GM12878 (cell line): ENCODE measurements around the gene ANKRD11. TPM values are rescaled to one million over a fixed set of nuclear protein-coding genes. Genes with fewer than 3 reads are reported as not detected.

ENCODE experiments used
- ATAC-seq: fragments of 200-7000 bp; cut with Tn5 transposase; 3 replicates; pipeline ENCODE4 v1.9.1; 2020; ENCODE audit warnings: mild to moderate bottlenecking, moderate library complexity
- BruUV-seq: library from RNA; stranded (reverse); fragments of 400-500 nt; replicated peaks from 2 replicates; lab custom pipeline; 2021; lab: Mats Ljungman, UMichigan
- CTCF ChIA-PET: fragments of 300-600 bp; sonication (Branson Sonifier 250); formaldehyde crosslinking; extraction: SDS; loops from one replicate; lab custom pipeline; 2021; ENCODE audit warnings: inconsistent platforms; lab: Yijun Ruan, JAX
- POLR2A ChIA-PET: fragments of 350-600 bp; formaldehyde crosslinking; extraction: SDS; loops from one replicate; lab custom pipeline; 2021; ENCODE audit warnings: inconsistent platforms; lab: Charles Lee
- RAD21 ChIA-PET: fragments of 300-600 bp; sonication (Branson Sonifier 250); formaldehyde crosslinking; loops from one replicate; lab custom pipeline; 2023; ENCODE audit warnings: antibody characterized with exemption; ENCODE audit not compliant: unreplicated experiment; lab: Charles Lee
- SMC1A ChIA-PET: fragments of 300-600 bp; sonication (Branson Sonifier 250); formaldehyde crosslinking; loops from one replicate; lab custom pipeline; 2023; ENCODE audit not compliant: unreplicated experiment, uncharacterized antibody; lab: Charles Lee
- DNase-seq: peaks from one replicate; pipeline ENCODE4 v3.0.0-alpha.2; 2011; ENCODE audit warnings: low read depth, low spot score
- FAIRE-seq: peaks from 3 replicates; lab custom pipeline; 2011; peaks lifted over from hg19 to GRCh38; lab: Jason Lieb, UNC
- H2AFZ ChIP-seq: 2 replicates; pipeline ENCODE4 v1.6.0; 2011; ENCODE audit warnings: low read depth, low read length, control low read depth; ENCODE audit not compliant: control insufficient read depth
- H3K27ac ChIP-seq: 2 replicates; pipeline ENCODE4 v1.5.1; 2011; ENCODE audit warnings: control low read depth; ENCODE audit not compliant: control insufficient read depth, insufficient read depth
- H3K27me3 ChIP-seq, 2 experiments: replicated peaks in 1 of 2; 2 replicates each; pipeline versions ENCODE4 v1.6.0 to v1.6.1; 2011; ENCODE audit warnings: low read length in 1 of 2; ENCODE audit not compliant: control insufficient read depth in 2 of 2, insufficient read depth in 2 of 2
- H3K36me3 ChIP-seq, 2 experiments: 2 replicates each; pipeline ENCODE4 v1.5.1; 2011; ENCODE audit warnings: low read length in 1 of 2; ENCODE audit not compliant: control insufficient read depth in 2 of 2, insufficient read depth in 2 of 2
- H3K4me1 ChIP-seq: 2 replicates; pipeline ENCODE4 v1.6.1; 2011; ENCODE audit warnings: mild to moderate bottlenecking, low read length, moderate library complexity, mixed read lengths; ENCODE audit not compliant: control insufficient read depth, insufficient read depth
- H3K4me2 ChIP-seq: 2 replicates; pipeline ENCODE4 v1.6.0; 2011; ENCODE audit warnings: control low read depth; ENCODE audit not compliant: control insufficient read depth, insufficient read depth
- H3K4me3 ChIP-seq: fragments of 200-600 bp; sonication (generic); 2 replicates; pipeline ENCODE4 v1.5.1; 2016
- H3K79me2 ChIP-seq: 2 replicates; pipeline ENCODE4 v1.6.0; 2011; ENCODE audit warnings: low read length; ENCODE audit not compliant: control insufficient read depth, insufficient read depth
- H3K9ac ChIP-seq: 2 replicates; pipeline ENCODE4 v1.8.0; 2011; ENCODE audit warnings: low read length, control low read depth, mixed read lengths; ENCODE audit not compliant: control insufficient read depth, insufficient read depth
- H3K9me3 ChIP-seq: replicated peaks from 3 replicates; pipeline ENCODE4 v1.5.1; 2011; ENCODE audit warnings: mild to moderate bottlenecking, low read length; ENCODE audit not compliant: control insufficient read depth, insufficient read depth
- H4K20me1 ChIP-seq: 2 replicates; pipeline ENCODE4 v1.6.0; 2011; ENCODE audit not compliant: control insufficient read depth, insufficient read depth
- CHD1 ChIP-seq: IDR thresholded peaks from 2 replicates; pipeline ENCODE4 v1.6.1; 2012; ENCODE audit warnings: low read depth, low read length, improper control_type of control experiment
- ETV6 ChIP-seq, 2 experiments: fragments of 450-650 bp in 1 of 2; IDR thresholded peaks in 1 of 2; conservative IDR thresholded peaks in 1 of 2; 2 replicates each; pipeline ENCODE4 v1.6.1; 2014; ENCODE audit warnings: antibody characterized with exemption in 1 of 2, borderline replicate concordance in 1 of 2, low read depth in 1 of 2, mild to moderate bottlenecking in 1 of 2, moderate library complexity in 1 of 2
- FOS ChIP-seq: IDR thresholded peaks from 3 replicates; pipeline ENCODE4 v1.6.1; 2011; ENCODE audit warnings: borderline replicate concordance; ENCODE audit not compliant: insufficient read length; ENCODE audit errors: extremely low read depth
- IKZF1 ChIP-seq: fragments of 450-650 bp; conservative IDR thresholded peaks from 2 replicates; pipeline ENCODE4 v1.6.1; 2017; ENCODE audit warnings: antibody characterized with exemption, mild to moderate bottlenecking
- JUND ChIP-seq: IDR thresholded peaks from 2 replicates; pipeline ENCODE4 v1.6.1; 2012; ENCODE audit warnings: low read depth, mild to moderate bottlenecking, low read length, improper control_type of control experiment, moderate library complexity
- NR2C2 ChIP-seq: IDR thresholded peaks from 2 replicates; pipeline ENCODE4 v1.6.1; 2011; ENCODE audit warnings: borderline replicate concordance, low read depth; ENCODE audit not compliant: control insufficient read depth, insufficient read length
- RB1 ChIP-seq: fragments of 450-650 bp; formaldehyde crosslinking; IDR thresholded peaks from 2 replicates; pipeline ENCODE4 v1.6.1; 2017; ENCODE audit warnings: mild to moderate bottlenecking, borderline replicate concordance
- RELA ChIP-seq: fragments of 450-650 bp; IDR thresholded peaks from 2 replicates; pipeline ENCODE4 v1.8.0; 2014; ENCODE audit warnings: borderline replicate concordance; ENCODE audit not compliant: partially characterized antibody
- SIN3A ChIP-seq: IDR thresholded peaks from 2 replicates; pipeline ENCODE4 v1.6.1; 2012; ENCODE audit warnings: low read depth, low read length, improper control_type of control experiment
- SP1 ChIP-seq: IDR thresholded peaks from one replicate; pipeline ENCODE4 v1.6.1; 2011; ENCODE audit warnings: low read depth, low read length
- WGBS: methylation state at CpG from one replicate; pipeline ENCODE4 v1.1.6; 2016; ENCODE audit warnings: low lambda C conversion rate; ENCODE audit not compliant: insufficient replicate concordance, insufficient coverage; ENCODE audit errors: missing lambda C conversion rate; 5-methylcytosine and 5-hydroxymethylcytosine counted together
- in situ Hi-C: fragments of 300-500 bp; cut with MboI; formaldehyde crosslinking; loops from 9 replicates; pipeline ENCODE4 v1.14.3; 2018; ENCODE audit warnings: mixed read lengths
- intact Hi-C: fragments of 100-400 bp; cut with micrococcal nuclease; formaldehyde crosslinking; loops from one replicate; pipeline ENCODE4 v1.14.2; 2022; ENCODE audit not compliant: unreplicated experiment
- polyA plus RNA-seq, 11 experiments: library from polyadenylated mRNA; depleted of rRNA in 4 of 11; unstranded in 6 of 11; stranded (reverse) in 5 of 11; fragments of >200 nt; fragmentation: Nextera tagmentation in 4 of 11; fragmentation: Illumina TruSeq in 1 of 11; extraction: Ambion mirVana in 4 of 11; extraction: Trizol in 1 of 11; gene quantifications; 1 replicate in 1 of 11; 2 replicates in 10 of 11; pipeline versions ENCODE4 v1.2.1 to v1.2.3, GENCODE V29; 2011 to 2016; ENCODE audit warnings: inconsistent platforms in 2 of 11, missing spikeins in 2 of 11, low read depth in 1 of 11
- total RNA-seq, 4 experiments: library from RNA; depleted of rRNA in 3 of 4; stranded (reverse); fragments of >200 nt in 3 of 4; fragmentation: Illumina TruSeq in 1 of 4; extraction: Trizol in 1 of 4; gene quantifications; 2 replicates each; pipeline versions ENCODE4 v1.2.1 to v1.2.3, GENCODE V29; 2013 to 2021
- TF ChIP-seq, protein P1 (sequence below): IDR thresholded peaks from 2 replicates; pipeline ENCODE4 v1.6.1; 2012; ENCODE audit warnings: improper control_type of control experiment, low read depth, low read length; ENCODE audit not compliant: insufficient replicate concordance
- TF ChIP-seq, protein P2 (sequence below): IDR thresholded peaks from 2 replicates; pipeline ENCODE4 v1.6.1; 2011; ENCODE audit warnings: low read depth, low read length, improper control_type of control experiment, borderline replicate concordance
- TF ChIP-seq, protein P3 (sequence below): IDR thresholded peaks from 2 replicates; pipeline ENCODE4 v1.6.1; 2012; ENCODE audit warnings: low read length, inconsistent platforms
- TF ChIP-seq, protein P4 (sequence below): IDR thresholded peaks from 2 replicates; pipeline ENCODE4 v1.6.1; 2012; ENCODE audit warnings: low read depth, low read length, improper control_type of control experiment

Gene ANKRD11
- total and polyA plus RNA-seq, 10 of the 15 experiments (the other 5 are each of a cell fraction or from before 2014, with no cell fraction given), result 5.1 to 103 (median 27.4) TPM

DNA sequence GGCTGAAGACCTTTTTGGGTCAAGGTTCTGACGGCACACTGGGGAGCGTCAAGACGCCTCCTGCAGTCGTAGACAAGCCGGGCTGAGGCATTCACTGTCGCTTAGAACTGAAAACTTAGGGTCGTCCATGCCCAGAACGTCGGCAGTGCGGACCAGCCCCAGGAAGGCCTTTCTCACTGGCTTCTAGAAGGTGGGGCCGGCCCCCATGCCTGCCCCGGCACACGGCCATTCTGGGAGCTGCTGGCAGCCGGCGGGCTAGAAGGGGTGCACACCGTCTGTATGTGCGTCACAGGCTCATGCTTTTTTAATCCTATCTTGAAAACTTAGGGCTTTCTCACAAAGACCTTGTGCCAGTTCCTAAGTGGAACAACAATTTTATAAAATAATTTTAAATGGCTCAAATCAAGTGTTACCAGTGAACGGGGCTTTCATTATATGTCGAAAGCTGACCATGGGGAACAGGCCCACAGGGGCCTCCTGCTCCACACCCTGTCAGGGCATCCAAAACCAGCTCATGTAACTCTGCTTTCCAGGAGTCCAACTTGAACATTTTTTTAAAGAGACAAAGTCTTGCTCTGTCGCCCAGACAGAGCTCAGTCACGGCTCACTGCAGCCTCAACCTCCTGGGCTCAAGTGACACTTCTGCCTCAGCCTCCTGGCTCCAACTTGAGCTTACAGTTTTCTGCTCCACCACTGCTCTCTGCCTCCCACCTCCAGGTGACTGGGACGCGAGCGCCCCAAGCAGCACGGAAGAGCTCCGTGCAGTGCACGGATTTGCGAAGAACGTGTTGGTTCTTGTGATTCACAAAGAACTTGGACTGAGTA lies 111.2 kb downstream of the ANKRD11 start:
- Histone ChIP-seq H3K79me2 (peaks cover 93% of the 10 kb centered on the region), H3K4me3 (no peak overlapping the region), H3K4me2 (no peak overlapping the region), H3K4me1 (peaks cover 22% of the 10 kb centered on the region), H3K27me3 (no peaks in the 10 kb centered on the region), H3K27ac (no peak overlapping the region), H2AFZ (no peak overlapping the region), H3K36me3 (0 out of 4 replicates have a peak, but pooled peaks cover 0 to 3% of the 10 kb centered on the region in 2 experiments), H3K9me3 (peaks cover 10% of the 10 kb centered on the region), H3K9ac (no peak overlapping the region), H4K20me1 (peaks cover 36% of the 10 kb centered on the region)
- ChIA-PET SMC1A (interaction anchor here (1.5 kb wide), 1 partner anchor 12 kb away, joined by 4 read pairs; no protein-coding TSS in a partner anchor), CTCF (interaction anchor here (0.6 to 1.0 kb wide), 4 partner anchors 43 to 130 kb away, joined by 3 to 4 read pairs (median 3); no protein-coding TSS in a partner anchor), POLR2A (no interaction called here), RAD21 (no interaction called here)
- intact Hi-C loops, result no loop called here
- no TSS peak for BruUV-seq
- ATAC-seq (no peak; the same call in 1 of the 3 replicates), FAIRE-seq (peak; percentile 27), DNase-seq (no peak)
- WGBS, result 89% methylated on average over 27 of the region's 29 CpGs
- in situ Hi-C loops, result no loop called here
- TF ChIP-seq, protein P1, sequence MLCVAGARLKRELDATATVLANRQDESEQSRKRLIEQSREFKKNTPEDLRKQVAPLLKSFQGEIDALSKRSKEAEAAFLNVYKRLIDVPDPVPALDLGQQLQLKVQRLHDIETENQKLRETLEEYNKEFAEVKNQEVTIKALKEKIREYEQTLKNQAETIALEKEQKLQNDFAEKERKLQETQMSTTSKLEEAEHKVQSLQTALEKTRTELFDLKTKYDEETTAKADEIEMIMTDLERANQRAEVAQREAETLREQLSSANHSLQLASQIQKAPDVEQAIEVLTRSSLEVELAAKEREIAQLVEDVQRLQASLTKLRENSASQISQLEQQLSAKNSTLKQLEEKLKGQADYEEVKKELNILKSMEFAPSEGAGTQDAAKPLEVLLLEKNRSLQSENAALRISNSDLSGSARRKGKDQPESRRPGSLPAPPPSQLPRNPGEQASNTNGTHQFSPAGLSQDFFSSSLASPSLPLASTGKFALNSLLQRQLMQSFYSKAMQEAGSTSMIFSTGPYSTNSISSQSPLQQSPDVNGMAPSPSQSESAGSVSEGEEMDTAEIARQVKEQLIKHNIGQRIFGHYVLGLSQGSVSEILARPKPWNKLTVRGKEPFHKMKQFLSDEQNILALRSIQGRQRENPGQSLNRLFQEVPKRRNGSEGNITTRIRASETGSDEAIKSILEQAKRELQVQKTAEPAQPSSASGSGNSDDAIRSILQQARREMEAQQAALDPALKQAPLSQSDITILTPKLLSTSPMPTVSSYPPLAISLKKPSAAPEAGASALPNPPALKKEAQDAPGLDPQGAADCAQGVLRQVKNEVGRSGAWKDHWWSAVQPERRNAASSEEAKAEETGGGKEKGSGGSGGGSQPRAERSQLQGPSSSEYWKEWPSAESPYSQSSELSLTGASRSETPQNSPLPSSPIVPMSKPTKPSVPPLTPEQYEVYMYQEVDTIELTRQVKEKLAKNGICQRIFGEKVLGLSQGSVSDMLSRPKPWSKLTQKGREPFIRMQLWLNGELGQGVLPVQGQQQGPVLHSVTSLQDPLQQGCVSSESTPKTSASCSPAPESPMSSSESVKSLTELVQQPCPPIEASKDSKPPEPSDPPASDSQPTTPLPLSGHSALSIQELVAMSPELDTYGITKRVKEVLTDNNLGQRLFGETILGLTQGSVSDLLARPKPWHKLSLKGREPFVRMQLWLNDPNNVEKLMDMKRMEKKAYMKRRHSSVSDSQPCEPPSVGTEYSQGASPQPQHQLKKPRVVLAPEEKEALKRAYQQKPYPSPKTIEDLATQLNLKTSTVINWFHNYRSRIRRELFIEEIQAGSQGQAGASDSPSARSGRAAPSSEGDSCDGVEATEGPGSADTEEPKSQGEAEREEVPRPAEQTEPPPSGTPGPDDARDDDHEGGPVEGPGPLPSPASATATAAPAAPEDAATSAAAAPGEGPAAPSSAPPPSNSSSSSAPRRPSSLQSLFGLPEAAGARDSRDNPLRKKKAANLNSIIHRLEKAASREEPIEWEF, result no peak
- TF ChIP-seq CHD1 (no peak), RELA (no peak), IKZF1 (no peak), JUND (no peak), SP1 (no peak), ETV6 (conservative IDR thresholded peaks at IDR 0.05 in 1 of 2, IDR thresholded peaks at IDR 0.05 in 1 of 2; ENCODE audit: borderline replicate concordance in 1 of 2, low read depth in 1 of 2) (no peak), RB1 (no peak), NR2C2 (no peak), FOS (no peak), SIN3A (no peak)
- TF ChIP-seq, protein P2, sequence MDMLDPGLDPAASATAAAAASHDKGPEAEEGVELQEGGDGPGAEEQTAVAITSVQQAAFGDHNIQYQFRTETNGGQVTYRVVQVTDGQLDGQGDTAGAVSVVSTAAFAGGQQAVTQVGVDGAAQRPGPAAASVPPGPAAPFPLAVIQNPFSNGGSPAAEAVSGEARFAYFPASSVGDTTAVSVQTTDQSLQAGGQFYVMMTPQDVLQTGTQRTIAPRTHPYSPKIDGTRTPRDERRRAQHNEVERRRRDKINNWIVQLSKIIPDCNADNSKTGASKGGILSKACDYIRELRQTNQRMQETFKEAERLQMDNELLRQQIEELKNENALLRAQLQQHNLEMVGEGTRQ, result no peak
- TF ChIP-seq, protein P3, sequence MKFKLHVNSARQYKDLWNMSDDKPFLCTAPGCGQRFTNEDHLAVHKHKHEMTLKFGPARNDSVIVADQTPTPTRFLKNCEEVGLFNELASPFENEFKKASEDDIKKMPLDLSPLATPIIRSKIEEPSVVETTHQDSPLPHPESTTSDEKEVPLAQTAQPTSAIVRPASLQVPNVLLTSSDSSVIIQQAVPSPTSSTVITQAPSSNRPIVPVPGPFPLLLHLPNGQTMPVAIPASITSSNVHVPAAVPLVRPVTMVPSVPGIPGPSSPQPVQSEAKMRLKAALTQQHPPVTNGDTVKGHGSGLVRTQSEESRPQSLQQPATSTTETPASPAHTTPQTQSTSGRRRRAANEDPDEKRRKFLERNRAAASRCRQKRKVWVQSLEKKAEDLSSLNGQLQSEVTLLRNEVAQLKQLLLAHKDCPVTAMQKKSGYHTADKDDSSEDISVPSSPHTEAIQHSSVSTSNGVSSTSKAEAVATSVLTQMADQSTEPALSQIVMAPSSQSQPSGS, result no peak
- TF ChIP-seq, protein P4, sequence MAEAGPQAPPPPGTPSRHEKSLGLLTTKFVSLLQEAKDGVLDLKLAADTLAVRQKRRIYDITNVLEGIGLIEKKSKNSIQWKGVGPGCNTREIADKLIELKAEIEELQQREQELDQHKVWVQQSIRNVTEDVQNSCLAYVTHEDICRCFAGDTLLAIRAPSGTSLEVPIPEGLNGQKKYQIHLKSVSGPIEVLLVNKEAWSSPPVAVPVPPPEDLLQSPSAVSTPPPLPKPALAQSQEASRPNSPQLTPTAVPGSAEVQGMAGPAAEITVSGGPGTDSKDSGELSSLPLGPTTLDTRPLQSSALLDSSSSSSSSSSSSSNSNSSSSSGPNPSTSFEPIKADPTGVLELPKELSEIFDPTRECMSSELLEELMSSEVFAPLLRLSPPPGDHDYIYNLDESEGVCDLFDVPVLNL, result no peak
